Measurements from ENCODE around the gene FANCE. TPM values are rescaled to one million over a fixed set of nuclear protein-coding genes. Genes with fewer than 3 reads are reported as not detected.
A peak's percentile ranks its signal among the peaks of the same experiment; 100 is the strongest.

FANCE gene
- total and polyA plus RNA-seq, 9 of the 15 experiments (the other 6 are each of a cell fraction or from before 2014, with no cell fraction given), result 5.7 to 30.2 (median 17.0) TPM

GRCh38 chr6:35441642-35442041, 10.5 kb upstream of the FANCE start:
- 43% methylated on average over 3 of the region's 4 CpGs for WGBS (ENCODE audit: insufficient coverage, low coverage, missing lambda C conversion rate)
- Histone ChIP-seq H3K27ac (ENCODE audit: extremely low read depth, low read depth, low read length) (no peak overlapping the region), H3K4me3 (no peak overlapping the region), H3K9me3 (replicated peaks; ENCODE audit: control insufficient read depth, insufficient read depth, low read depth, low read length) (no peaks in the 10 kb centered on the region), H3K27me3 (ENCODE audit: control insufficient read depth in 2 of 2, insufficient read depth in 2 of 2, low read length in 2 of 2) (peaks cover 7 to 16% of the 10 kb centered on the region in 2 experiments; a peak in 4 of 5 replicates), H3K4me2 (ENCODE audit: insufficient read depth, low read length) (no peak overlapping the region), H3K9ac (ENCODE audit: insufficient read depth in 1 of 2, low read depth in 2 of 2, low read length in 2 of 2) (no peak overlapping the region), H3K79me2 (ENCODE audit: control insufficient read depth, insufficient read depth, low read length) (no peaks in the 10 kb centered on the region), H3K36me3 (ENCODE audit: control insufficient read depth, insufficient read depth, low read length) (no peaks in the 10 kb centered on the region), H3K9me1 (ENCODE audit: control insufficient read depth, insufficient read depth, low read length) (no peaks in the 10 kb centered on the region), H4K20me1 (replicated peaks; ENCODE audit: control insufficient read depth, insufficient read depth, low read length) (no peaks in the 10 kb centered on the region), H2AFZ (ENCODE audit: low read depth, low read length) (no peak overlapping the region), H3K4me1 (replicated peaks in 1 of 2; ENCODE audit: control insufficient read depth in 2 of 2, insufficient read depth in 2 of 2, low read length in 2 of 2) (peaks cover 5 to 10% of the 10 kb centered on the region in 2 experiments; a peak in 3 of 5 replicates)
- DNase-seq (ENCODE audit: extremely low read depth in 1 of 4, low spot score in 3 of 4), result no peak
- TF ChIP-seq RREB1 (CRISPR knock-in tag; IDR thresholded peaks at IDR 0.05) (no peak), ARHGAP35 (IDR thresholded peaks at IDR 0.05; ENCODE audit: partially characterized antibody) (no peak), TFAP4 (CRISPR knock-in tag; IDR thresholded peaks at IDR 0.05; ENCODE audit: borderline replicate concordance) (peak; percentile 34; the same call in 1 of the 2 replicates), SOX6 (IDR thresholded peaks at IDR 0.05) (no peak), RBM25 (IDR thresholded peaks at IDR 0.05; ENCODE audit: low read depth, low read length, severe bottlenecking) (peak; percentile 70), KLF1 (tag; IDR thresholded peaks at IDR 0.05) (no peak), NFATC3 (IDR thresholded peaks at IDR 0.05) (no peak), RHOXF2B (CRISPR knock-in tag; conservative IDR thresholded peaks at IDR 0.05) (no peak), JUND (IDR thresholded peaks at IDR 0.05; ENCODE audit: borderline replicate concordance, low read depth, low read length) (no peak), JUND (tag; IDR thresholded peaks at IDR 0.05; ENCODE audit: borderline replicate concordance, low read depth, low read length) (no peak), SREBF1 (IDR thresholded peaks at IDR 0.05; ENCODE audit: borderline replicate concordance, low read depth, low read length) (no peak), BCOR (IDR thresholded peaks at IDR 0.05) (0 out of 2 replicates have a peak, but pooled peaks have one; percentile 17)
- ChIA-PET CTCF (ENCODE audit: low intra/inter-chr PET ratio) (no interaction called here), POLR2A (no interaction called here)
- FAIRE-seq, result no peak
- no TSS peak for BruUV-seq (replicated peaks)
- intact Hi-C loops (cut with micrococcal nuclease), result no loop called here
- ATAC-seq, result no peak
- in situ Hi-C loops (cut with MboI), result no loop called here
